HS-5 (cell line): Measurements from ENCODE around the gene JPT1.

Experiments used
- DNase-seq: peaks from one replicate; pipeline ENCODE4 v3.0.0-alpha.2; 2012; ENCODE audit warnings: low read depth

JPT1 gene

GRCh38 chr17:75103601-75104554 is 50.4 kb downstream of the JPT1 start:
- DNase-seq: no peak

GRCh38 chr17:75102385-75102821 is 51.9 kb downstream of the JPT1 start:
- DNase-seq: no peak

GRCh38 chr17:75099881-75100595 is 54.3 kb downstream of the JPT1 start:
- DNase-seq: no peak

- DNase-seq: no peak
Measured at GRCh38 chr17:75098861-75099260, 55.5 kb downstream of the JPT1 start.

GRCh38 chr17:75097865-75098264 is 56.4 kb downstream of the JPT1 start:
- DNase-seq: no peak

- DNase-seq: no peak
Measured at GRCh38 chr17:75096082-75096625, 58.2 kb downstream of the JPT1 start.

GRCh38 chr17:75094871-75095399 is 59.4 kb downstream of the JPT1 start:
- DNase-seq: no peak

GRCh38 chr17:75093548-75094158 is 60.7 kb downstream of the JPT1 start:
- DNase-seq: no peak

GRCh38 chr17:75091855-75092327 is 62.4 kb downstream of the JPT1 start:
- no peak for DNase-seq

- no peak for DNase-seq
Measured at GRCh38 chr17:75090871-75091854, 63.1 kb downstream of the JPT1 start.

GRCh38 chr17:75088465-75089417 is 65.6 kb downstream of the JPT1 start:
- no peak for DNase-seq

GRCh38 chr17:75087558-75088453 is 66.5 kb downstream of the JPT1 start, which contains the start of gene SLC16A5:
TSS of gene SLC16A5 (plus strand) at chr17:75087954. CDS start at chr17:75093637, 5,683 bp downstream.
- peak; percentile 67 for DNase-seq

- DNase-seq: no peak
Measured at GRCh38 chr17:75087182-75087557, 67.1 kb downstream of the JPT1 start.

- no peak for DNase-seq
Measured at GRCh38 chr17:75086496-75087181, 67.7 kb downstream of the JPT1 start.
